GM18511 (cell line): ENCODE data around the gene RNFT2.

ENCODE experiments used
- ATAC-seq: cut with Tn5 transposase; IDR thresholded peaks from one replicate; pipeline ENCODE4 v1.9.1; 2021; ENCODE audit warnings: mild to moderate bottlenecking, moderate library complexity; ENCODE audit not compliant: unreplicated experiment

The RNFT2 gene

GRCh38 chr12:116821291-116821690 is 83.2 kb downstream of the RNFT2 start:
- ATAC-seq, result no peak

- ATAC-seq, result no peak
Measured at GRCh38 chr12:116827432-116827831, 89.3 kb downstream of the RNFT2 start.

GRCh38 chr12:116832353-116832752 is 94.2 kb downstream of the RNFT2 start:
- no peak for ATAC-seq

DNA sequence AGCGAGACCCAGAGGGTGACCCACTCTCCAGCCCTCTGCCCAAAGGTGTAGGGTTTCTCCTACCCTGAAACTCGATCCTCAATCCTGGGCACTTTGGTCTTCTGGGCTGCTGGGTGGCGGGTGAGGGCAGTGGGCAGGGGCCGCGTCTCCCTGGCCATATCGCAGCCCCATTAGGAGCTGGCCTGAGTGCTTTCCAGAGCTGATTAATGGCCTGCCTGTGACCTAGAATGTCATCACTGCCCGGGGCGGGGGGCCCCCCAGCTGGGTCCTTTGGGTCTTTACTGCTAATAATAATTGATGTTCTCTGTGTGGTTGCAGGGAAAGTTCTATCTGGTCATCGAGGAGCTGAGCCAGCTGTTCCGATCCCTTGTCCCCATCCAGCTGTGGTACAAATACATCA is 95.4 kb downstream of the RNFT2 start:
- no peak for ATAC-seq

GRCh38 chr12:116835484-116835883 is 97.4 kb downstream of the RNFT2 start:
- ATAC-seq, result no peak

DNA sequence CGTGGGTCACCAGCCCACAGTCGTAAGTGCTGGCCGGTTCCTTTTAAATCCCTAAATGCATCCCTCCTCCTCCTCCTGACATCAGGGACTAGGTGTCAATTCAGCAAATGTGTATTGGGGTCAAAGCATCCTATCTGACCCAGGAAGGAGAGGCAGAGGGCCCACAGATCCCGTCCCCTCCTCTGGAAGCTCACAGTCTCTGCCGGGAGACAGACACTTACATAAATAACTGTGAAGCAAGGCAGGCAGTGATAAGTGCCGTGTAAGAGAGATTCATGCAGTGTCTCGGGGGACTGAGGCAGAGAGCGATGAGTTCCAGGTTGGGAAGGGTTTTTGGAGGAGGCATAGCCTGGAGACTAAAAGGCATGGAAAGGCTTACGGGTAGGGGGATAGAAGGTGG is 99.0 kb downstream of the RNFT2 start:
- ATAC-seq, result no peak

GRCh38 chr12:116838365-116838764 is 100.2 kb downstream of the RNFT2 start:
- no peak for ATAC-seq

DNA sequence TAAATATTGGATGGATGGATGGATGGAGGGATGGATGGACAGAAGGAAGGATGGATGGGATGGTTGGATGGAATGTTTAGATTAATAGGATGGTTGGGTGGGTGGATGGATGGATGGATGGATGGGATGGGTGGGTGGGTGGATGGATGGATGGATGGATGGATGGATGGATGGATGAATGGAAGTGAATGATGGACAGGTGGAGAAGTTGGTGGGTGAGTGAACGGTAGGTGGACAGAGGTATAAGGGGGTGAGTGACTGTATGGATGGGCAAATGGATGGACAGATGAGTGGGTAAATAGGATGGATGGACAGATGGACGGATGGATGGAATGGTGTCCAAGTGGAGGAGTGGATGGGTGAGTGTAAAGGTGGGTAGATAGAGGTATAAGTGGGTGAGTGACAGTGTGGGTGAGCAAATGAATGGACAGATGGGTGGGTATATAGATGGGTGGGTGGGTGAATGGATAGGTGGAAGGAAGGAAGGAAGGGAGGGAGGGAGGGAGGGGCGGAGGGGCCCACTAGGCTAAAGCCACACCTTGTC is 101.2 kb downstream of the RNFT2 start:
- ATAC-seq, result no peak

- no peak for ATAC-seq
Measured at GRCh38 chr12:116843085-116843484, 105.0 kb downstream of the RNFT2 start.

- ATAC-seq, result no peak
Measured at GRCh38 chr12:116849216-116849615, 111.1 kb downstream of the RNFT2 start.

DNA sequence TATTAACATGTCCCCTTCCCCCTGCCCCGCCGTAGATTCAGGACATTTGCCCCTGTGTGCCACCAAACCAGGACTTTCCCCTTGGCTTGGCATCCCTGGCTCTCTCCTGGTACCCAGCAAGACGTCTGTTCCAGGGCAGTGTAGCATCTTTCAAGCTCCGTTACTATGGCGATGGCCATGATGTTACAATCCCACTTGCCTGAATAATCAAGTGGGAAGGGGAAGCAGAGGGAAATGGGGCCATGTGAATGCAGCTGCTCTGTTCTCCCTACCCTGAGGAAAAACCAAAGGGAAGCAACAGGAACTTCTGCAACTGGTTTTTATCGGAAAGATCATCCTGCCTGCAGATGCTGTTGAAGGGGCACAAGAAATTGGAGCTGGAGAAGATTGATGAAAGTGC is 114.2 kb downstream of the RNFT2 start:
- no peak for ATAC-seq

DNA sequence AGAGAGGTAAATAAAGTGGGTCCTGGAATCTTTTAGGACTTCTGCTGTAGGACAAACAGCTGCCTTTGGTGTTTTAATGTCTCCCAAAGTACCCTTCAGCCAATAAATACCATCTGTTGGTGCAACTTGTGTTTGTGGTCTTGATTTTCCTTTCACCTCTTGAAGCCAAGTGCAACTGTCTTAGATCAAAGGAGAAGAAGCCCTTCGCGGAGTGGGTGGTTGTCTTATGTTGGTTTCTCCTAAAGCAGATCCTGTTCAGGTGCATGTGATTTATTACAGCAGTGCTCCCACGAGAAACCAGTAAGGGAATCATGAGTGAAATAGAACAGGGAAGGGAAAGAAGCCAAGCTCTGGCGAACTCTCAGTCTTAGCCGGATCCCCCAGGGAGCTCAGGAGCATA is 115.4 kb downstream of the RNFT2 start:
- ATAC-seq, result no peak

GRCh38 chr12:116855744-116856470 is 117.8 kb downstream of the RNFT2 start:
- no peak for ATAC-seq

GRCh38 chr12:116856729-116857128 is 118.6 kb downstream of the RNFT2 start:
- no peak for ATAC-seq

DNA sequence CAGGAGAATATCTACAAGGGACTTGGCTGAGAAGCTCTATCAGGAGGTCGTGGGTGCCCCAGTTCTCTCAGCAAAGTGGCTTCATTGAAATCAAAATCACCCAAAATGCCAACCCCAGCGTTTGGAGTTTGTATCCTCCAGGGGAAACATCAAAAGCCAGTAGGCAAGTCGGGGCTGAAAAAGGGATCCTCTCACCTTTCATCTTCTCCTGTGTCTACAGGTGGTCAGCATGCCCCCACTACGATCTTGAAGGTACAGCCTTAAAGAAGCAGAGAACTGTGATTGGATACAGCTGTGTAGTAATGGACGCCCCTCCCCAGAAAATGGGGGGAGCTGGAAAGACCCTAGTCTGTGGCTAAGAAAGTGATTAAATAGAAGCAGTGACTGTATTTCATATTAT is 121.0 kb downstream of the RNFT2 start:
- no peak for ATAC-seq

GRCh38 chr12:116860263-116860662 is 122.1 kb downstream of the RNFT2 start:
- ATAC-seq, result no peak

GRCh38 chr12:116861320-116861719 is 123.2 kb downstream of the RNFT2 start:
- ATAC-seq, result peak; percentile 83

GRCh38 chr12:116862167-116862566 is 124.1 kb downstream of the RNFT2 start:
- no peak for ATAC-seq

DNA sequence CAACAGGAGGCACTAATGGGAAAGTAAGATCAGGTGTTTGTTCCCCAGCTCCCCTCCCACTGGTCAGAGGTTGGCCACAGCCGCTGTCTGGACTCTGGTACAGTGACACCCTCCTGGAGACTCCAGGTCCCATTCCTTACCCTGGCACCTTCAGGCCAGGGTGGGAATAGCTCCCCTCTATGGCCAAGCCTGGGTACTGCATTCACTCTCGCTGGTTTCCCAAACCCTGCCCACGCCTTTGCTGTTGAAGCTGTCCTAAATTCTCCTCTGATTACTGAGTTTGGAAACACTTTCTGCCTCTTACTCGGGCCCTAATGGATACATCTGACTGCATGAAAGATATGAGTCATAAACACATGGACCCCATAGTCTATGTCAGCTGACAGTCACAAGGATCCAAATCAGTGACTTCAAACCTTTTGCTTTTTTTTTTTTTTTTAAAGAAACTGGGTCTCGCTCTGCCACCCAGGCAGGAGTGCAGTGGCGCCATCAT is 125.2 kb downstream of the RNFT2 start:
- no peak for ATAC-seq

DNA sequence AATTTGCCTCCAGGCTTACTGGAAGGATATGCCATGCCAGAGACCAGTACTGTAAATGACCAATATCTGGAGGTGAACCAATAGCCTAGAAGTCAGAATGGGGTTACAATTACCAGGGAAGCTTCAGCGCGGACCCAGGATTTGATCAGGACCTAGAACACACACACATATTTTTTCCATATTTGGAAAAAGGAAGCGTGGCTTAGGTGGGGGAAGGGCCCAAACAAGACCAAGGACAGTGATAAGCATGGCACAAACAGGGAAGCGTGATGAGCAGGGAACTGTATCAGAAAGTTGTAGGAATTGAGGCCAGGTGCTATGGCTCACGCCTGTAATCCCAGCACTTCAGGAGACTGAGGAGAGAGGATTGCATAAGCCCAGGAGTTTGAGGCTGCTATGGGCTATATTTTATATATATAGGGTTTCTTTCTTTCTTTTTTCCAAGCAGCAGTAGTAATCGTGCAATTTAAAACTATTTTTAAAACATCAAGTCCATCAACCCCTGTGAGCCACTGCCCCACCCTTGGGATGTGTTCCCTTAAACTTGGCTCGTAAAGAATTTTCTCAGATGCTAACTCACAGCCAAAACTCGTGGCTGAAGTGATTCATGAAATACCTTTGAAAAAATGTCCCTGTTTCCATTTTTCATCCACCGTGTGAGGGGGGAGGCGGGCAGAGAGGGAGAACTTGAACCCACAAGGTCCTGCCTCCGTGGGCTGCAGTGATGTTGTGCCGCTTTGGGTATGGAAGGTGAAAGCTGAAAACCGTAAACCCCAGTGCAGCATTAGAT is 126.5 kb downstream of the RNFT2 start:
- no peak for ATAC-seq

DNA sequence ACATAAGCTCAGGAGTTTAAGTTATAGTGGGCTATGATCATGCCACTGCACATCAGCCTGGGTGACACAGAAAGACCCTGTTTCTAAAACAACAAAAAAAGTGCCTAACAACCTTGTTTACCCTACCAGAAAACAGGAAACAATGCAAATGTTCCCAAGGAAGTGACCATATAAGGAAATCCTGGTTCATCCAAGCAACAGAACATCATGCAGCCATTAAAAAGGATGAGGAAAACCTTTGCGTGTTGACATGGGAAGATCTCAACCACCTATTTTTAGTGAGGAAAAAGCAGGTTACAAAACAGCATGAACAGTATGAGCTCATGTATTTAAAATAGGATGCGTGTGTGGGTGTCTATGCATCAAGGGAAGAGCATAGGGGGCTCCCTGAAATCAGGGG is 129.4 kb downstream of the RNFT2 start:
- no peak for ATAC-seq

- ATAC-seq, result no peak
Measured at GRCh38 chr12:116870306-116870705, 132.2 kb downstream of the RNFT2 start.
